HCT116 (cell line): ENCODE results near the gene YIPF3. TPM values are rescaled to one million over a fixed set of nuclear protein-coding genes. Genes with fewer than 3 reads are reported as not detected.

Source experiments
- ATAC-seq: fragments of 200-7000 bp; cut with Tn5 transposase; 2 replicates; pipeline ENCODE4 v1.9.1; 2020; ENCODE audit warnings: mild to moderate bottlenecking, moderate library complexity
- Bru-seq: library from RNA; stranded (reverse); fragments of 400-500 nt; gene quantifications from one replicate; lab custom pipeline; 2021; lab: Mats Ljungman, UMichigan
- BruChase-seq, 2 experiments: library from RNA; stranded (reverse); fragments of 400-500 nt; gene quantifications; one replicate each; lab custom pipeline; 2021; lab: Mats Ljungman, UMichigan
- BruUV-seq: library from RNA; stranded (reverse); fragments of 400-500 nt; replicated peaks from 2 replicates; lab custom pipeline; 2021; lab: Mats Ljungman, UMichigan
- CTCF ChIA-PET: fragments of 300-600 bp; sonication (Branson Sonifier 250); formaldehyde crosslinking; loops from one replicate; lab custom pipeline; 2021; ENCODE audit warnings: antibody characterized with exemption; lab: Charles Lee
- POLR2A ChIA-PET: fragments of 300-600, 350-600 bp; sonication (Branson Sonifier 250); formaldehyde crosslinking; loops from one replicate; lab custom pipeline; 2021; ENCODE audit warnings: antibody characterized with exemption; lab: Charles Lee
- RAD21 ChIA-PET, 2 experiments: fragments of 300-600 bp; sonication (Branson Sonifier 250); formaldehyde crosslinking; loops; one replicate each; lab custom pipeline; 2023; ENCODE audit warnings: low total read pairs in 2 of 2; ENCODE audit not compliant: uncharacterized antibody in 2 of 2, unreplicated experiment in 2 of 2, low non-redundant PET in 1 of 2; lab: Charles Lee
- DNase-seq: peaks from one replicate; pipeline ENCODE4 v3.0.0-alpha.2; 2010; ENCODE audit warnings: low read depth, low spot score
- H2AFZ ChIP-seq: fragments of 200-600 bp; shearing (Covaris generic), sonication (generic); 2 replicates; pipeline ENCODE4 v1.6.1; 2017; ENCODE audit warnings: low read depth, mixed run types, mixed read lengths, antibody characterized with exemption, low read length; ENCODE audit not compliant: poor library complexity, severe bottlenecking
- H3K27ac ChIP-seq: 2 replicates; pipeline ENCODE4 v1.5.1; 2012; ENCODE audit warnings: low read depth, low read length
- H3K27me3 ChIP-seq: fragments of 200-600 bp; sonication (generic); 2 replicates; pipeline ENCODE4 v1.6.1; 2016; ENCODE audit warnings: mixed run types, low read length, mixed read lengths; ENCODE audit not compliant: insufficient read depth
- H3K36me3 ChIP-seq, 2 experiments: fragments of 200-500 bp in 1 of 2; fragments of 200-600 bp in 1 of 2; sonication (Bioruptor generic) in 1 of 2; sonication (generic) in 1 of 2; 2 replicates each; pipeline versions ENCODE4 v1.5.1 to v1.6.1; 2014 to 2016; ENCODE audit warnings: low read length in 2 of 2, inconsistent platforms in 1 of 2, mixed read lengths in 1 of 2, mixed run types in 1 of 2; ENCODE audit not compliant: insufficient read depth in 2 of 2, control insufficient read depth in 1 of 2
- H3K4me1 ChIP-seq, 2 experiments: fragments of 200-600 bp in 1 of 2; sonication (generic) in 1 of 2; 2 replicates each; pipeline versions ENCODE4 v1.5.1 to v1.6.1; 2012 to 2017; ENCODE audit warnings: low read length in 2 of 2, inconsistent platforms in 1 of 2, mild to moderate bottlenecking in 1 of 2, mixed read lengths in 1 of 2, mixed run types in 1 of 2, moderate library complexity in 1 of 2; ENCODE audit not compliant: insufficient read depth in 2 of 2, control insufficient read depth in 1 of 2
- H3K4me2 ChIP-seq: fragments of 200-600 bp; sonication (generic); 2 replicates; pipeline ENCODE4 v1.6.1; 2017; ENCODE audit warnings: mixed run types, low read length, mixed read lengths
- H3K4me3 ChIP-seq, 2 experiments: fragments of 200-600 bp in 1 of 2; sonication (generic) in 1 of 2; replicated peaks in 1 of 2; 2 replicates each; pipeline ENCODE4 v1.5.1; 2011 to 2016; ENCODE audit warnings: low read length in 2 of 2, control low read depth in 1 of 2, low read depth in 1 of 2, mild to moderate bottlenecking in 1 of 2, mixed read lengths in 1 of 2, mixed run types in 1 of 2
- H3K79me2 ChIP-seq: fragments of 200-600 bp; sonication (generic); 2 replicates; pipeline ENCODE4 v1.6.1; 2017; ENCODE audit warnings: mild to moderate bottlenecking, mixed run types, low read length, moderate library complexity, mixed read lengths; ENCODE audit not compliant: insufficient read depth
- H3K9ac ChIP-seq: fragments of 200-600 bp; sonication (generic); 2 replicates; pipeline ENCODE4 v1.6.1; 2016; ENCODE audit warnings: low read length, mixed read lengths
- H3K9me2 ChIP-seq: fragments of 200-600 bp; sonication (generic), shearing (Covaris generic); 2 replicates; pipeline ENCODE4 v1.6.1; 2017; ENCODE audit warnings: mixed run types, mild to moderate bottlenecking, moderate library complexity; ENCODE audit not compliant: insufficient read depth
- H3K9me3 ChIP-seq, 2 experiments: fragments of 200-500 bp in 1 of 2; fragments of 200-600 bp in 1 of 2; sonication (Bioruptor generic) in 1 of 2; sonication (generic) in 1 of 2; 2 replicates each; pipeline ENCODE4 v1.6.1; 2014 to 2017; ENCODE audit warnings: low read length in 2 of 2, mixed read lengths in 2 of 2, inconsistent platforms in 1 of 2, low read depth in 1 of 2, mild to moderate bottlenecking in 1 of 2, mixed run types in 1 of 2, moderate library complexity in 1 of 2; ENCODE audit not compliant: control insufficient read depth in 1 of 2, insufficient read depth in 1 of 2
- H4K20me1 ChIP-seq: fragments of 200-600 bp; sonication (generic), shearing (Covaris generic); 2 replicates; pipeline ENCODE4 v1.6.1; 2017; ENCODE audit warnings: mixed run types, mild to moderate bottlenecking, moderate library complexity; ENCODE audit not compliant: insufficient read depth
- CBX3 ChIP-seq: IDR thresholded peaks from 2 replicates; pipeline ENCODE4 v1.6.1; 2012; ENCODE audit warnings: low read depth
- EGR1 ChIP-seq: IDR thresholded peaks from 2 replicates; pipeline ENCODE4 v1.6.1; 2012; ENCODE audit warnings: low read depth
- MAX ChIP-seq: IDR thresholded peaks from 2 replicates; pipeline ENCODE4 v1.6.1; 2012
- POLR2A ChIP-seq: IDR thresholded peaks from 2 replicates; pipeline ENCODE4 v1.7.0; 2011; ENCODE audit warnings: borderline replicate concordance; ENCODE audit not compliant: insufficient read depth, insufficient read length; ENCODE audit errors: extremely low read depth
- POLR2AphosphoS5 ChIP-seq: IDR thresholded peaks from 2 replicates; pipeline ENCODE4 v1.6.1; 2011; ENCODE audit warnings: mild to moderate bottlenecking, low read depth, low read length, moderate library complexity
- SIN3A ChIP-seq: IDR thresholded peaks from 2 replicates; pipeline ENCODE4 v1.6.1; 2012; ENCODE audit warnings: low read depth
- SP1 ChIP-seq: IDR thresholded peaks from 2 replicates; pipeline ENCODE4 v1.6.1; 2012; ENCODE audit warnings: low read depth
- TCF7L2 ChIP-seq: IDR thresholded peaks from 2 replicates; pipeline ENCODE4 v1.7.0; 2011; ENCODE audit warnings: borderline replicate concordance, inconsistent platforms; ENCODE audit not compliant: insufficient read depth, insufficient read length; ENCODE audit errors: extremely low read depth
- YY1 ChIP-seq: IDR thresholded peaks from 2 replicates; pipeline ENCODE4 v1.6.1; 2011; ENCODE audit warnings: low read length, low read depth, moderate library complexity, mild to moderate bottlenecking; ENCODE audit not compliant: insufficient replicate concordance; ENCODE audit errors: extremely low read depth
- ZBTB33 ChIP-seq: IDR thresholded peaks from 2 replicates; pipeline ENCODE4 v1.6.1; 2011; ENCODE audit warnings: mild to moderate bottlenecking, low read length, moderate library complexity; ENCODE audit not compliant: insufficient replicate concordance; ENCODE audit errors: extremely low read depth
- ZFX ChIP-seq: fragments of 450-650 bp; IDR thresholded peaks from 2 replicates; pipeline ENCODE4 v1.6.1; 2017
- ZNF274 ChIP-seq: fragments of 200-500 bp; sonication (Bioruptor generic); IDR thresholded peaks from 2 replicates; pipeline ENCODE4 v1.6.1; 2014; ENCODE audit warnings: mild to moderate bottlenecking, low read depth, low read length, inconsistent platforms
- intact Hi-C: fragments of 100-400 bp; cut with micrococcal nuclease; formaldehyde crosslinking; loops from 2 replicates; pipeline ENCODE4 v1.10.0; 2022
- long read RNA-seq: library from polyadenylated mRNA; unstranded; transcript quantifications from one replicate; pipeline ENCODE4 v2.0.0, GENCODE V29; 2021; ENCODE audit not compliant: unreplicated experiment
- polyA plus RNA-seq: library from polyadenylated mRNA; unstranded; fragments of >200 nt; gene quantifications from 2 replicates; pipeline ENCODE4 v1.2.1, GENCODE V29; 2012; ENCODE audit warnings: missing spikeins
- total RNA-seq: library from RNA; stranded (reverse); gene quantifications from one replicate; pipeline ENCODE4 v1.2.1, GENCODE V29; 2021; ENCODE audit not compliant: unreplicated experiment
- TF ChIP-seq, protein P1 (sequence below), 3 experiments: fragments of 200-600 bp in 1 of 3; sonication (generic) in 1 of 3; IDR thresholded peaks in 2 of 3; conservative IDR thresholded peaks in 1 of 3; 2 replicates each; pipeline ENCODE4 v1.5.1; 2012 to 2017; ENCODE audit warnings: low read depth in 2 of 3, low read length in 2 of 3, antibody characterized with exemption in 1 of 3, borderline replicate concordance in 1 of 3, control low read depth in 1 of 3, mild to moderate bottlenecking in 1 of 3, mixed read lengths in 1 of 3, mixed run types in 1 of 3, moderate library complexity in 1 of 3; ENCODE audit not compliant: insufficient read depth in 1 of 3

The YIPF3 gene
- total RNA-seq = 84.5 TPM
- 112 and 118 TPM in 2 replicates for polyA plus RNA-seq
- percentile 85 among the genes with signal in this experiment for Bru-seq, nascent RNA
- percentile 95 among the genes with signal in this experiment for BruChase-seq, experiment 1, labeled RNA remaining after a 6-hour chase
- percentile 91 among the genes with signal in this experiment for BruChase-seq, experiment 2, labeled RNA remaining after a 2-hour chase
- long read RNA-seq, transcript YIPF3-202 (9 exons, 1,576 nt) = major isoform, 75 of 96 reads
- long read RNA-seq, partial matches to known transcripts = 9 of 96 reads
- long read RNA-seq, other reads (novel, unspliced or antisense) = 9 of 96 reads

GRCh38 chr6:43516697-43517504, at the start of gene YIPF3, which contains the start of gene POLR1C:
Gene YIPF3 (minus strand): TSS chr6:43516926. CDS start chr6:43516807, 119 bp downstream.
Gene POLR1C (plus strand): TSS chr6:43517089. CDS start chr6:43517110, 21 bp downstream.
- Histone ChIP-seq H3K9me2 (no peaks in the 10 kb centered on the region), H3K9ac (peak within 1 kb of the TSS; percentile 98), H3K27ac (peak within 1 kb of the TSS; percentile 61), H3K27me3 (no peaks in the 10 kb centered on the region), H3K4me3 (peak within 1 kb of the TSS; percentile 92 to 100), H3K36me3 (peaks cover 39 to 51% of the 10 kb centered on the region in 2 experiments), H3K4me1 (peaks cover 14 to 21% of the 10 kb centered on the region in 2 experiments; a peak in 3 of 4 replicates), H4K20me1 (0 out of 2 replicates have a peak, but pooled peaks cover 3% of the 10 kb centered on the region), H3K79me2 (peaks cover 63% of the 10 kb centered on the region), H3K9me3 (no peaks in the 10 kb centered on the region), H2AFZ (no peak within 1 kb of the TSS), H3K4me2 (peak within 1 kb of the TSS; percentile 92)
- TSS peak; percentile 68 for BruUV-seq
- ChIA-PET CTCF (interaction anchor here (2.7 kb wide), 1 partner anchor 10 kb away, joined by 12 read pairs; no protein-coding TSS in a partner anchor), RAD21 (no interaction called here), POLR2A (interaction anchor here (0.9 to 1.5 kb wide), 3 partner anchors 9 to 113 kb away, joined by 3 read pairs; partner anchors contain the start of gene GTPBP2)
- intact Hi-C loops = loop anchor here (5.0 kb wide), 1 partner anchor 345 kb away; the partner anchor contains the start of gene SRF
- ATAC-seq (peak; percentile 89), DNase-seq (peak; percentile 98)
- TF ChIP-seq EGR1 = peak; percentile 97
- TF ChIP-seq, protein P1, sequence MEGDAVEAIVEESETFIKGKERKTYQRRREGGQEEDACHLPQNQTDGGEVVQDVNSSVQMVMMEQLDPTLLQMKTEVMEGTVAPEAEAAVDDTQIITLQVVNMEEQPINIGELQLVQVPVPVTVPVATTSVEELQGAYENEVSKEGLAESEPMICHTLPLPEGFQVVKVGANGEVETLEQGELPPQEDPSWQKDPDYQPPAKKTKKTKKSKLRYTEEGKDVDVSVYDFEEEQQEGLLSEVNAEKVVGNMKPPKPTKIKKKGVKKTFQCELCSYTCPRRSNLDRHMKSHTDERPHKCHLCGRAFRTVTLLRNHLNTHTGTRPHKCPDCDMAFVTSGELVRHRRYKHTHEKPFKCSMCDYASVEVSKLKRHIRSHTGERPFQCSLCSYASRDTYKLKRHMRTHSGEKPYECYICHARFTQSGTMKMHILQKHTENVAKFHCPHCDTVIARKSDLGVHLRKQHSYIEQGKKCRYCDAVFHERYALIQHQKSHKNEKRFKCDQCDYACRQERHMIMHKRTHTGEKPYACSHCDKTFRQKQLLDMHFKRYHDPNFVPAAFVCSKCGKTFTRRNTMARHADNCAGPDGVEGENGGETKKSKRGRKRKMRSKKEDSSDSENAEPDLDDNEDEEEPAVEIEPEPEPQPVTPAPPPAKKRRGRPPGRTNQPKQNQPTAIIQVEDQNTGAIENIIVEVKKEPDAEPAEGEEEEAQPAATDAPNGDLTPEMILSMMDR (IDR thresholded peaks at IDR 0.05 in 2 of 3, conservative IDR thresholded peaks at IDR 0.05 in 1 of 3; ENCODE audit: borderline replicate concordance in 1 of 3, insufficient read depth in 1 of 3, low read depth in 2 of 3, low read length in 2 of 3) = no peak
- TF ChIP-seq SP1 = peak; percentile 47; the same call in 1 of the 2 replicates
- peak; percentile 65 for TF ChIP-seq TCF7L2
- TF ChIP-seq SIN3A = peak; percentile 98
- peak; percentile 64 for TF ChIP-seq ZFX
- no peak for TF ChIP-seq CBX3
- TF ChIP-seq ZBTB33 = peak; percentile 96
- TF ChIP-seq POLR2A = peak; percentile 92
- TF ChIP-seq YY1 = peak; percentile 96
- peak; percentile 99 for TF ChIP-seq POLR2AphosphoS5
- TF ChIP-seq ZNF274 = no peak
- TF ChIP-seq MAX = peak; percentile 98
